GM12878 (cell line): Measurements from ENCODE around the gene RBMS1.

Experiments used
- CTCF ChIP-seq, 3 experiments: IDR thresholded peaks in 2 of 3; conservative IDR thresholded peaks in 1 of 3; 2 replicates each; pipeline ENCODE4 v1.5.1; 2011; ENCODE audit warnings: low read depth in 3 of 3, low read length in 3 of 3, mild to moderate bottlenecking in 3 of 3, control low read depth in 2 of 3, moderate library complexity in 2 of 3, inconsistent platforms in 1 of 3, mixed read lengths in 1 of 3; ENCODE audit not compliant: control insufficient read depth in 2 of 3, insufficient read depth in 1 of 3; ENCODE audit errors: extremely low read depth in 1 of 3
- EGR1 ChIP-seq, 2 experiments: IDR thresholded peaks; 1 replicate in 1 of 2; 2 replicates in 1 of 2; pipeline ENCODE4 v1.6.1; 2011 to 2012; ENCODE audit warnings: low read depth in 2 of 2, low read length in 2 of 2, borderline replicate concordance in 1 of 2, mild to moderate bottlenecking in 1 of 2, moderate library complexity in 1 of 2
- EZH2 ChIP-seq: IDR thresholded peaks from 2 replicates; pipeline ENCODE4 v1.6.1; 2012; ENCODE audit warnings: low read depth, mild to moderate bottlenecking, control low read depth, inconsistent platforms, low read length, borderline replicate concordance; ENCODE audit not compliant: control insufficient read depth
- FOXK2 ChIP-seq: fragments of 450-650 bp; IDR thresholded peaks from 2 replicates; pipeline ENCODE4 v1.6.1; 2017; ENCODE audit warnings: mild to moderate bottlenecking, moderate library complexity
- POLR2A ChIP-seq: IDR thresholded peaks from 2 replicates; pipeline ENCODE4 v1.6.1; 2011; ENCODE audit warnings: low read depth, mild to moderate bottlenecking, low read length
- SKIL ChIP-seq: fragments of 450-650 bp; IDR thresholded peaks from 2 replicates; pipeline ENCODE4 v1.6.1; 2017; ENCODE audit warnings: mild to moderate bottlenecking, low read depth, inconsistent platforms; ENCODE audit not compliant: poor library complexity, severe bottlenecking
- SMARCA5 ChIP-seq: fragments of 450-650 bp; IDR thresholded peaks from 2 replicates; pipeline ENCODE4 v1.6.1; 2017; ENCODE audit warnings: mild to moderate bottlenecking
- ZBTB33 ChIP-seq: fragments of 450-650 bp; IDR thresholded peaks from 2 replicates; pipeline ENCODE4 v1.6.1; 2017; ENCODE audit warnings: mild to moderate bottlenecking
- ZNF274 ChIP-seq: IDR thresholded peaks from one replicate; pipeline ENCODE4 v1.8.0; 2011; ENCODE audit not compliant: insufficient read length, insufficient read depth
- ZZZ3 ChIP-seq: IDR thresholded peaks from 2 replicates; pipeline ENCODE4 v1.6.1; 2011; ENCODE audit warnings: low read depth; ENCODE audit not compliant: control insufficient read depth, insufficient read length

GRCh38 chr2:160268151-160268781 is 225.3 kb downstream of the RBMS1 start:
- TF ChIP-seq FOXK2 = no peak
- TF ChIP-seq EGR1 (IDR thresholded peaks at IDR 0.05; ENCODE audit: borderline replicate concordance in 1 of 2, low read depth in 2 of 2, low read length in 2 of 2) = no peak
- no peak for TF ChIP-seq SMARCA5
- no peak for TF ChIP-seq ZZZ3
- TF ChIP-seq CTCF (IDR thresholded peaks at IDR 0.05 in 2 of 3, conservative IDR thresholded peaks at IDR 0.05 in 1 of 3; ENCODE audit: control insufficient read depth in 2 of 3, extremely low read depth in 1 of 3, insufficient read depth in 1 of 3, low read depth in 3 of 3, low read length in 3 of 3) = no peak
- TF ChIP-seq ZNF274 = no peak
- no peak for TF ChIP-seq SKIL
- TF ChIP-seq POLR2A = no peak
- TF ChIP-seq ZBTB33 = no peak
- no peak for TF ChIP-seq EZH2
